GM12878 (cell line): ENCODE results near the gene USP25.

Experiments used
- CBFB ChIP-seq: IDR thresholded peaks from 2 replicates; pipeline ENCODE4 v1.6.1; 2016; ENCODE audit warnings: antibody characterized with exemption, low read depth
- CEBPB ChIP-seq, 2 experiments: fragments of 150-350 bp in 1 of 2; IDR thresholded peaks; 2 replicates each; pipeline ENCODE4 v1.6.1; 2012 to 2014; ENCODE audit warnings: low read depth in 2 of 2, low read length in 2 of 2, borderline replicate concordance in 1 of 2, inconsistent platforms in 1 of 2
- CTCF ChIP-seq, 3 experiments: IDR thresholded peaks in 2 of 3; conservative IDR thresholded peaks in 1 of 3; 2 replicates each; pipeline ENCODE4 v1.5.1; 2011; ENCODE audit warnings: low read depth in 3 of 3, low read length in 3 of 3, mild to moderate bottlenecking in 3 of 3, control low read depth in 2 of 3, moderate library complexity in 2 of 3, inconsistent platforms in 1 of 3, mixed read lengths in 1 of 3; ENCODE audit not compliant: control insufficient read depth in 2 of 3, insufficient read depth in 1 of 3; ENCODE audit errors: extremely low read depth in 1 of 3
- FOXK2 ChIP-seq: fragments of 450-650 bp; IDR thresholded peaks from 2 replicates; pipeline ENCODE4 v1.6.1; 2017; ENCODE audit warnings: mild to moderate bottlenecking, moderate library complexity
- FOXM1 ChIP-seq: IDR thresholded peaks from 2 replicates; pipeline ENCODE4 v1.6.1; 2012; ENCODE audit warnings: low read depth, mild to moderate bottlenecking, inconsistent platforms, low read length, moderate library complexity
- JUNB ChIP-seq: IDR thresholded peaks from 2 replicates; pipeline ENCODE4 v1.6.1; 2016; ENCODE audit warnings: antibody characterized with exemption, mild to moderate bottlenecking
- MAX ChIP-seq: IDR thresholded peaks from 2 replicates; pipeline ENCODE4 v1.6.1; 2012; ENCODE audit warnings: low read depth, low read length, improper control_type of control experiment
- MTA3 ChIP-seq: IDR thresholded peaks from 2 replicates; pipeline ENCODE4 v1.6.1; 2012; ENCODE audit warnings: low read length, inconsistent platforms, borderline replicate concordance
- MYB ChIP-seq: fragments of 150-350 bp; IDR thresholded peaks from 2 replicates; pipeline ENCODE4 v1.6.1; 2014; ENCODE audit warnings: mild to moderate bottlenecking, low read depth, low read length, borderline replicate concordance
- NRF1 ChIP-seq: conservative IDR thresholded peaks from 2 replicates; pipeline ENCODE4 v1.6.1; 2011; ENCODE audit warnings: mild to moderate bottlenecking, low read depth, low read length, improper control_type of control experiment
- POLR2AphosphoS5 ChIP-seq: IDR thresholded peaks from 2 replicates; pipeline ENCODE4 v1.6.1; 2011; ENCODE audit warnings: mild to moderate bottlenecking, low read length, inconsistent platforms
- REST ChIP-seq: IDR thresholded peaks from 2 replicates; pipeline ENCODE4 v1.6.1; 2012; ENCODE audit warnings: mild to moderate bottlenecking, low read depth, low read length

- TF ChIP-seq POLR2AphosphoS5 (no peak), FOXM1 (no peak), MAX (no peak), CTCF (IDR thresholded peaks at IDR 0.05 in 2 of 3, conservative IDR thresholded peaks at IDR 0.05 in 1 of 3; ENCODE audit: control insufficient read depth in 2 of 3, extremely low read depth in 1 of 3, insufficient read depth in 1 of 3, low read depth in 3 of 3, low read length in 3 of 3) (no peak), CEBPB (IDR thresholded peaks at IDR 0.05; ENCODE audit: borderline replicate concordance in 1 of 2, low read depth in 2 of 2, low read length in 2 of 2) (no peak), MTA3 (no peak), NRF1 (no peak), JUNB (no peak), REST (no peak), MYB (no peak), FOXK2 (no peak), CBFB (no peak)
These were observed 46.2 kb downstream of the USP25 start for GRCh38 chr21:15775981-15776380.
